Endometrial microvascular endothelial cells (primary cell): ENCODE data around the gene DHRSX. TPM values are rescaled to one million over a fixed set of nuclear protein-coding genes. Genes with fewer than 3 reads are reported as not detected.
"Not testable (repeated sequence)": the region's sequence is repeated elsewhere in the genome, so short reads cannot be mapped to it uniquely, and the experiment has no call there.

ENCODE experiments used
- in situ Hi-C: cut with HindIII; loops from 2 replicates; pipeline ENCODE4 v1.10.0; 2017; ENCODE audit warnings: low sequenced_read_pairs, low pct_unique_long_range_greater_than_20kb; ENCODE audit errors: inconsistent ontology term
- total RNA-seq: library from RNA; depleted of rRNA; stranded (reverse); fragments of >200 nt; gene quantifications from one replicate; pipeline ENCODE4 v1.2.3, GENCODE V29; 2015; ENCODE audit errors: inconsistent ontology term

DHRSX gene
- total RNA-seq, 1 donor from 2014 or later, result 13.8 TPM

DNA sequence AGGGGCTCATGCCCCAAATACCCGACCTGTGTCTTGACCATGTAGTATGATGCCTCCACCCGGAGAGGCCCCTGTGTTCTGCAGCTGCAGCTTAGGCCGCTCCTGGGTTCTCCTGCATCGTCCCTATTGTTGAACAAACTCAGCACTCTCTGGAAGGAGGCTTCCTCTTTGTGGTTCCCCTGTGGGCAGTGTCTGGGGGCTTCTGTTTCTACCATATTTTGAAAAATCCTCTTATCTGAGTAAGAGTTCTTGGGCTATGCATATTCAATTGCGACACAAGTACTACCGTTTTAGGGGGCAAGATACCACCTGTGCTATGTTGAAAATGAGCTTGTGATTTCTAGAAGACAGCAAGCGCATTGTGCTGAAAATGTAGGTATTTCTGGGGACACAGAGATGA is 276.6 kb downstream of the DHRSX start:
- in situ Hi-C loops, result no loop called here

DNA sequence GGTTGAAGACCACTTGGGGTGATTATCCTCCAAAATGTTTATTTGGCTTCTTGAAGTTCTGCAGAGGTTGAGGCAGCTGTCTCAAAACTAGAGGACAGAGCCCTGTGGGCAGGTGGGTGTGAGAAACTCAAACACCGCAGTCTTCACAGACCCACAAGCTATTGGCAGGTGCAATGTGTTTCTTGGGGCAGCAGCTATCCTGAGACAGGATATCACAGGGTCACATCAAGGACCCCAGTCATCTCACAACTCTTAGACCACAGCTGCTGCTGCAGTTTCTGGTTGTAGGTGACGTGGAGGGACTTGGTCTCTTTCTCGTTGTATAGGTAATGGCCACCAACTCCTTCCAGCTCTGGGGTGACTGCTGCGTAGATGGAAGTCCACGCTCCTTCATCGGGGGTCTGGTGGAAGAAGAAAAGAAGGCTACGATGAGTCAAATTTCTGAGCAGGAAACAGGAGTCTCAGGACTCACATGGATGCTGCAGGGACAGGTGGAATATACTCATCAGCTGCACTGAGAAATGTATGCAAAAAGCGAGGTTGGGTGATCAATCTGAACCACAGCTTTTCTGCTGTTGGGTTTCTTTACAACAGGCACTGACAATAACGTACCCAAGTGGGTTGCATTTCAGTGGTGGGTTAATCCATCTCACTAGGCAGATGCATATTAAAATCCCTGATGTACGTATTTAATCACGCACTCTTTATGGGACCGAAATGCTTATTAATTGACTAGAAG is 279.8 kb downstream of the DHRSX start:
- in situ Hi-C loops, result no loop called here

GRCh38 chrX:2220296-2220695 is 280.5 kb downstream of the DHRSX start:
- in situ Hi-C loops, result no loop called here

- in situ Hi-C loops, result not testable (repeated sequence)
Measured at GRCh38 chrX:2214138-2214823, 286.5 kb downstream of the DHRSX start.

GRCh38 chrX:2211667-2212066 is 289.1 kb downstream of the DHRSX start:
- in situ Hi-C loops, result not testable (repeated sequence)

DNA sequence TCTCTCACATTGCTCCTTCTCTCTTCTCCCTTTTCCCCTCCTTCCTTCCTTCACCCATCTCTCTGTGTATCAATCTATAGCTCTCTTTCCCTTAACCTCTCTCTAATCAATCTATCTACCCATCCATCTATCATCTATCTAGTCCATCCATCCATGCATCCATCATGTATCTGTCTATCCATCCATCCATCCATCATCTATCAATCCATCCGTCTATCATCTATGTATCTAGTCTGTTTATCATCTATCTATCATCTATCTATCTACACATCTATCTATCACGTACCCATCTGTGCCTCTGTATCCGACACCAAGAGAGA is 307.5 kb downstream of the DHRSX start:
- in situ Hi-C loops, result no loop called here

- in situ Hi-C loops, result no loop called here
Measured at GRCh38 chrX:2192584-2193272, 308.0 kb downstream of the DHRSX start.

- in situ Hi-C loops, result no loop called here
Measured at GRCh38 chrX:2188840-2189239, 311.9 kb downstream of the DHRSX start.

DNA sequence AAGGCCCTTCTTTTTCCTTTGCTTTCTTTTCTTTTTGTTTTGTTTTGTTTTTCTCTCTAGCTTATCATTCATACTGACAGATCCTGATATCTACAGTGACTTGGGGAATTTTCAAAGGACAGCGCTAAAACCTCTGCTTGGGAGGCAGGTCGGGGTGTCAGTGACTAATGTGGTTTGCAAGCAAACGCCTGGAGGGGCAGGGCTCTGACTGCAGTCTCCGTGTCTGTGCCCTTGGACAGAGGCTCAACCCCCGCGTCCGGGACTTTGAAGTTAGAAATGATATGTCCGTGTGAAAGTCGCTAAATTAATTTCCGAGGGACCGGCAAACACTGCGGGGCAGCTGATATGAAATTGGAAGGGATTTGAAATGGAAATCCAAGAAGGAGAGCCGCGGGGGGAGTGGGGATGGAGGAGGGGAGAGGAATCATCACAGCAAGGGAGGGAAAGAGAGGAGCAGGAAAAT is 312.4 kb downstream of the DHRSX start:
- in situ Hi-C loops, result no loop called here

- in situ Hi-C loops, result no loop called here
Measured at GRCh38 chrX:2187352-2188115, 313.2 kb downstream of the DHRSX start.

- in situ Hi-C loops, result no loop called here
Measured at GRCh38 chrX:2185341-2186082, 315.3 kb downstream of the DHRSX start.

DNA sequence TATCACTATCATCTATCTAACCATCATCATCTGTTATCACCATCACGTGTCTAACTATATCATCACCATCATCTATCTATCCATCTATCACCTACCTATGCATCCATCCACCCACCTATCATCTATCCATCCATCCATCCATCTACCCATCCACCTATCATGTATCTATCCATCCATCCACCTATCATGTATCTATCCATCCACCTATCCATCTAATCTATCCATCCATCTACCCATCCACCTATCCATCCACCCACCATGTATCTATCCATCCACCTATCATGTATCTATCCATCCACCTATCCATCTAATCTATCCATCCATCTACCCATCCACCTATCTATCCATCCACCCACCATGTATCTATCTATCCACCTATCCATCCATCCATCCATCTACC is 316.7 kb downstream of the DHRSX start:
- in situ Hi-C loops, result no loop called here

DNA sequence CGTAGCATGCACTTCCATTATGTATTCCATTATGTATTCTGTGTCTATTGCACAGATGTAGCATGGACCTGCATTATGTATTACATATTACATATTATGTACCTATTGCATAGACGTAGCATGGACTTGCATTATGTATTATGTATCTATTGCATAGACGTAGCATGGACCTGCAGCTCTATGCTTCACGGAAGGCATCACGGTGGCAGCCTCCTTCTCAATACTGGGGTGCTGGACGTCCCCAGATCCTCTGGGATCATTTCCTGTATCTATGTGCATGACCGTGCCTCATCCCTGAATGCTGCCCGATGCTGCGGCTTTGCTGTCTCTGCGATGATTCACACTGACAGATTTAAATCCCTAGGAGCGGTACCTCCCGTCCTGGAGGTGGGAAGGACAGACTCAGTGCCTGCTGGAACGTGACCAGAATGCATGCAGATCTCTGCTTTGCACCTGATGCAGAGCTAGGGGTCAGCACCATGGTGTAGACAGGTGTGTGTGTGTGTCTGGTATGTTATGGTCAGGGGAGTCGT is 317.5 kb downstream of the DHRSX start:
- in situ Hi-C loops, result no loop called here

DNA sequence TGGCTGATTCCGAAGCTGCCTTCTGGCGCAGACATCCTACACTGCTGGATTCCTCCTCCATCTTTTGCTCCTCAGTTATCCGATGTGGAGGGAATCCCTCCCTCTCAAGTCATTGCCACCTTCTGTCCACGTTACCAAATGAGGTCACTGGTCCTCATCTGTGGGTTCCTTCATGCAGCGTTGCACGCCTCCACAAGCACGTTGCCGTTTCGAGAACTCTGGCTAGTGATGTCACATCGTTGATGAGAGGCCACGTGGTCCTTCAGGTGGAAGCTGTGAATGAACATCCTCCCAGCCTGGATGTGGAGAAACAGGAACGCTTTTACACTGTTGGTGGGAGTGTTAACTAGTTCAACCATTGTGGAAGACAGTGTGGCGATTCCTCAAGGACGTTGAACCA is 323.2 kb downstream of the DHRSX start:
- in situ Hi-C loops, result no loop called here

GRCh38 chrX:2176733-2177132 is 324.0 kb downstream of the DHRSX start:
- in situ Hi-C loops, result no loop called here

DNA sequence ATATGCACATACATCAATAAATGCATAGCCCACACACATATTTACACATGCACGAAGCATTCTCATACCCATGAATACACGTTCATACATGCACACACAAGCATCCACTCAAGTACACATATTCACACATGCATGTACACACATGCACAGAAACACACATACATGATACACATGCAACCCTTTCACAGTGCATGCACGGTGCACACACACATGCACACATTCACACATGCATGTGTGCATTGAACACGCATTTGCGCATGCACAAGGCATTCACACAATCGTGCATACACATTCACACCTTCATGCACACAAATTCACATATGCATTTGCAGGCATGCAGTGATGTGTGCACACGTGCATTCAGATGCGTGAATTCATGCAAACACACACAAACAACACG is 324.5 kb downstream of the DHRSX start:
- in situ Hi-C loops, result no loop called here

- in situ Hi-C loops, result no loop called here
Measured at GRCh38 chrX:2172359-2172758, 328.4 kb downstream of the DHRSX start.
